Neutrophil (primary cell): ENCODE data around the gene SATB2.
A peak's percentile ranks its signal among the peaks of the same experiment; 100 is the strongest.

Experiments used
- H3K27ac ChIP-seq: fragments of 200-600 bp; sonication (generic); 2 replicates; pipeline ENCODE4 v1.5.1; 2016; ENCODE audit warnings: mild to moderate bottlenecking, moderate library complexity
- H3K27me3 ChIP-seq: fragments of 200-600 bp; sonication (generic); 2 replicates; pipeline ENCODE4 v1.6.0; 2016; ENCODE audit warnings: mild to moderate bottlenecking
- H3K36me3 ChIP-seq: fragments of 200-600 bp; sonication (generic); 2 replicates; pipeline ENCODE4 v1.5.1; 2017
- H3K4me1 ChIP-seq, 2 experiments: fragments of 200-600 bp in 1 of 2; sonication (generic) in 1 of 2; 1 replicate in 1 of 2; 2 replicates in 1 of 2; pipeline versions ENCODE4 v1.5.1 to v1.6.1; 2013 to 2016; ENCODE audit warnings: low read depth in 1 of 2, low read length in 1 of 2, mild to moderate bottlenecking in 1 of 2, moderate library complexity in 1 of 2; ENCODE audit not compliant: control insufficient read depth in 1 of 2, insufficient read depth in 1 of 2
- H3K4me3 ChIP-seq, 2 experiments: fragments of 200-600 bp in 1 of 2; sonication (generic) in 1 of 2; 1 replicate in 1 of 2; 2 replicates in 1 of 2; pipeline ENCODE4 v1.5.1; 2013 to 2016; ENCODE audit warnings: low read depth in 1 of 2, low read length in 1 of 2, mild to moderate bottlenecking in 1 of 2, moderate library complexity in 1 of 2
- H3K9me3 ChIP-seq: fragments of 200-600 bp; sonication (generic); 2 replicates; pipeline ENCODE4 v1.5.1; 2016
- TF ChIP-seq, protein P1 (sequence below): fragments of 200-600 bp; sonication (generic); IDR thresholded peaks from 2 replicates; pipeline ENCODE4 v1.5.1; 2016; ENCODE audit warnings: antibody characterized with exemption

Gene SATB2

GRCh38 chr2:199457147-199458008 is at the start of gene SATB2:
Gene SATB2 (minus strand): TSS chr2:199457939. CDS start chr2:199456037, 1,902 bp downstream.
- peaks cover 98% of the 10 kb centered on the region for H3K27me3 ChIP-seq
- TF ChIP-seq, protein P1, sequence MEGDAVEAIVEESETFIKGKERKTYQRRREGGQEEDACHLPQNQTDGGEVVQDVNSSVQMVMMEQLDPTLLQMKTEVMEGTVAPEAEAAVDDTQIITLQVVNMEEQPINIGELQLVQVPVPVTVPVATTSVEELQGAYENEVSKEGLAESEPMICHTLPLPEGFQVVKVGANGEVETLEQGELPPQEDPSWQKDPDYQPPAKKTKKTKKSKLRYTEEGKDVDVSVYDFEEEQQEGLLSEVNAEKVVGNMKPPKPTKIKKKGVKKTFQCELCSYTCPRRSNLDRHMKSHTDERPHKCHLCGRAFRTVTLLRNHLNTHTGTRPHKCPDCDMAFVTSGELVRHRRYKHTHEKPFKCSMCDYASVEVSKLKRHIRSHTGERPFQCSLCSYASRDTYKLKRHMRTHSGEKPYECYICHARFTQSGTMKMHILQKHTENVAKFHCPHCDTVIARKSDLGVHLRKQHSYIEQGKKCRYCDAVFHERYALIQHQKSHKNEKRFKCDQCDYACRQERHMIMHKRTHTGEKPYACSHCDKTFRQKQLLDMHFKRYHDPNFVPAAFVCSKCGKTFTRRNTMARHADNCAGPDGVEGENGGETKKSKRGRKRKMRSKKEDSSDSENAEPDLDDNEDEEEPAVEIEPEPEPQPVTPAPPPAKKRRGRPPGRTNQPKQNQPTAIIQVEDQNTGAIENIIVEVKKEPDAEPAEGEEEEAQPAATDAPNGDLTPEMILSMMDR: no peak
- peak within 1 kb of the TSS; percentile 48 for H3K27ac ChIP-seq
- H3K9me3 ChIP-seq: peaks cover 5% of the 10 kb centered on the region
- peaks cover 40 to 46% of the 10 kb centered on the region in 2 experiments for H3K4me1 ChIP-seq
- peak within 1 kb of the TSS; percentile 82 to 95 for H3K4me3 ChIP-seq
- no peaks in the 10 kb centered on the region for H3K36me3 ChIP-seq

- TF ChIP-seq, protein P1: no peak
- H3K4me1 ChIP-seq: no peaks in the 10 kb centered on the region
- no peak overlapping the region for H3K4me3 ChIP-seq
- no peaks in the 10 kb centered on the region for H3K36me3 ChIP-seq
- no peaks in the 10 kb centered on the region for H3K9me3 ChIP-seq
- no peaks in the 10 kb centered on the region for H3K27me3 ChIP-seq
- no peak overlapping the region for H3K27ac ChIP-seq
These were observed 48.1 kb upstream of the SATB2 start for GRCh38 chr2:199505755-199506403.

GRCh38 chr2:199503148-199503547 is 45.4 kb upstream of the SATB2 start:
- TF ChIP-seq, protein P1: no peak
- Histone ChIP-seq H3K27ac (no peak overlapping the region), H3K36me3 (no peaks in the 10 kb centered on the region), H3K4me1 (no peaks in the 10 kb centered on the region), H3K4me3 (no peak overlapping the region), H3K9me3 (no peaks in the 10 kb centered on the region), H3K27me3 (no peaks in the 10 kb centered on the region)

GRCh38 chr2:199499005-199499404 is 41.3 kb upstream of the SATB2 start:
- H3K4me3 ChIP-seq: no peak overlapping the region
- H3K9me3 ChIP-seq: no peaks in the 10 kb centered on the region
- no peak overlapping the region for H3K27ac ChIP-seq
- H3K27me3 ChIP-seq: no peaks in the 10 kb centered on the region
- TF ChIP-seq, protein P1: no peak
- H3K4me1 ChIP-seq: no peaks in the 10 kb centered on the region
- no peaks in the 10 kb centered on the region for H3K36me3 ChIP-seq

DNA sequence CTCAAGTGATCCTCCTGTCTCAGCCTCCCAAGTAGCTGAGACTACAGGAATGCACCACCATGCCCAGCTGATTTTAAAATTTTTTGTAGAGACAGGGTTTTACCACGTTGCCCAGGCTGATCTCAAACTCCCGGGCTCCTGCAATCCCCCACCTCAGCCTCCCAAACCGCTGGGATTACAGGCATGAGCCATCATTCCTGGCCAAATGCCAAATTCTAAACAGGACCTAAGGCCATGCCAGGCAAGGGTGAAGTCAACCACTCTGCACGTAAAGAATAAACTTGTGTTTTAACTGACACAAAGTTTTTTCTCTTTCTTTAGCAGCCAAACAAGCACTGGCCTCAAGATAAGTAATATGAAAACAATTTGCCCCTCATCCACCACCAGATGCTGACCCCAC is 37.4 kb upstream of the SATB2 start:
- Histone ChIP-seq H3K27me3 (no peaks in the 10 kb centered on the region), H3K27ac (no peak overlapping the region), H3K4me3 (no peak overlapping the region), H3K9me3 (no peaks in the 10 kb centered on the region), H3K4me1 (no peaks in the 10 kb centered on the region), H3K36me3 (no peaks in the 10 kb centered on the region)
- TF ChIP-seq, protein P1: no peak
